Myocyte (in vitro differentiated cells): ENCODE measurements around the gene EXOSC1. TPM values are rescaled to one million over a fixed set of nuclear protein-coding genes. Genes with fewer than 3 reads are reported as not detected.
A peak's percentile ranks its signal among the peaks of the same experiment; 100 is the strongest.
"Not testable (repeated sequence)": the region's sequence is repeated elsewhere in the genome, so short reads cannot be mapped to it uniquely, and the experiment has no call there.

Source experiments
- DNase-seq: peaks from one replicate; pipeline ENCODE4 v3.0.0-alpha.2; 2012; ENCODE audit warnings: low read depth
- total RNA-seq: library from RNA; depleted of rRNA; stranded (reverse); fragments of >200 nt; gene quantifications from 2 replicates; pipeline ENCODE4 v1.2.3, GENCODE V29; 2014

EXOSC1 gene
- total RNA-seq, 1 donor from 2014 or later, result 26.8 TPM

GRCh38 chr10:97459933-97460332 lies 14.1 kb upstream of the EXOSC1 start:
- DNase-seq, result no peak

- DNase-seq, result no peak
Measured at GRCh38 chr10:97459111-97459510, 13.3 kb upstream of the EXOSC1 start.

GRCh38 chr10:97456686-97457065 lies 10.9 kb upstream of the EXOSC1 start:
- no peak for DNase-seq

DNA sequence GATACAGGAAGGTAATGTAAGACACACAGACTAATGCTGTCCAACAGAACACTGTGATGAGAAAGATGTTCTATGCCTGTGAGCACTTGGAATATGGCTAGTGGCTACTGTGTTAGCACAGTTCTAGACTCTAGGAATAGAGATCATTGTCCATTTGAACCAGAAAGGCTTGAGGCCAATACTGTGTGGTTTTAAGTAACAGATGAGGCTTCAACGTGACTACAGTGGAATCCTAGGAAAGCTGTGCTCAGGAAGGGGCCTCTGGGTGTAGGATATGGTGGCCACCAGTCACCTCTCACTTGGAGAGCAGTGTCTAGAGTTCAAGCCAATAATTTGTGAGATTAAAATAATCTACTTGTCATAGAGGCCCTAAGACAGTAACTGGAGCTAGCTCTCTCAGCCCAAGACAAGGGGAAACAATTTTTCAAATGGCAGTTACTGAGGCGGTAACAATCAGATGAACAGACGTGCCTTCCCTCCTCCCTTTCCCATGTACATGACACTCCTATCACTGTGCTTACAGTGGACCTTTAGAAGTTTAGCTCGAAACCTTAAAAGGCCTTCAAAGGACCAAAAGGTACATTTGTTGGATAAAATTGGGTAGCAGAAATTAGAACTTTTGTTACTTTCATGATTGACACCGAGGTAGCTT lies 10.4 kb upstream of the EXOSC1 start:
- DNase-seq, result peak; percentile 33

- peak; percentile 43 for DNase-seq
Measured at GRCh38 chr10:97454330-97455036, 8.7 kb upstream of the EXOSC1 start.

GRCh38 chr10:97452352-97452751 lies 6.5 kb upstream of the EXOSC1 start:
- DNase-seq, result no peak

DNA sequence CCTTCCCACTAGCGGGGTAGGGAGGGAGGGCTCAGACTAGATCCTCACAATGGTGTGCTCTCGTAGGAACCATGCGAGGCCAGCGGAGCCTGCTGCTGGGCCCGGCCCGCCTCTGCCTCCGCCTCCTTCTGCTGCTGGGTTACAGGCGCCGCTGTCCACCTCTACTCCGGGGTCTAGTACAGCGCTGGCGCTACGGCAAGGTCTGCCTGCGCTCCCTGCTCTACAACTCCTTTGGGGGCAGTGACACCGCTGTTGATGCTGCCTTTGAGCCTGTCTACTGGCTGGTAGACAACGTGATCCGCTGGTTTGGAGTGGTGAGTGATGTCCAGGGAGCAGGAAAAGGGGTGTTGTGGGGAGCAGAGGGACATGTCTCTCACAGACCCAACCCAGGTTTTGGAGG lies 5.8 kb upstream of the EXOSC1 start:
- no peak for DNase-seq

DNA sequence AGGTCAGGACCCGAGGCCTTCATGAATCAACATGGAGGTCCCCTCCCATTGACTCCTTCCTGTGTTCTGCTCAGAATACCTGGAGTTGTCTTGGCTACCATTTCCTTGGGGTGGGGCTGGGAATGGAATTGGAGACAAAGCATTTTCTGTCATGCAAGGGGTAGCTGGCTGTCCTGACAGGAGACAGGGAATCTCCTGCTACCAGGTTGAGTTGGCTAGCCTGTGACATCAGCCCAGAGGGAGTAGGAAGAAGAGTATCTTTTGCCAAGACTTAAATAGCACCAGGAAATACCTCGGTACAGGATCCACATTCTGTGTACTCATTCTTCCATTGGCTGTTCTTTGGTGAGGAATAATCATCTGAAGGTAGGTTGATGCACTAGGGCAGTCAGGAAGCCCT lies 5.0 kb upstream of the EXOSC1 start:
- DNase-seq, result no peak

- DNase-seq, result no peak
Measured at GRCh38 chr10:97445357-97445721, 467 bp downstream of the EXOSC1 start.

GRCh38 chr10:97444212-97444611 lies 1.6 kb downstream of the EXOSC1 start:
- no peak for DNase-seq

DNA sequence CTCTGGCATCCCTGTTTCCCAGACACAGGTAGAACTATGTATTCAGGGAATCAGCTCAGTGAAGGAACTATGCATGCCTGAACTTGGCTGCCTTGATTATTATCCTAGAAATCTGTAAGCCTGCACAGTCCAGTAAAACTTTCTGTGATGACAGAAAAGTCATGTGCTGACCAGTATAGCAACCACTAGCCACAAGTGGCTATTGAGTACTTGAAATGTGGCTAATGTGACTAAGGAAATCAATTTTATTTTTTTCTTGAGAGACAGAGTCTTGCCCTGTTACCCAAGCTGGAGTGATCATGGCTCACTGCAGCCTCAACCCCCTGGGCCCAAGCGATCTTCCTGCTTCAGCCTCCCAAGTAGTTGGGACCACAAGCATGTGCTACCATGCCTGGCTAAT lies 3.5 kb downstream of the EXOSC1 start:
- no peak for DNase-seq

- DNase-seq, result no peak
Measured at GRCh38 chr10:97435211-97435610, 10.6 kb downstream of the EXOSC1 start.

DNA sequence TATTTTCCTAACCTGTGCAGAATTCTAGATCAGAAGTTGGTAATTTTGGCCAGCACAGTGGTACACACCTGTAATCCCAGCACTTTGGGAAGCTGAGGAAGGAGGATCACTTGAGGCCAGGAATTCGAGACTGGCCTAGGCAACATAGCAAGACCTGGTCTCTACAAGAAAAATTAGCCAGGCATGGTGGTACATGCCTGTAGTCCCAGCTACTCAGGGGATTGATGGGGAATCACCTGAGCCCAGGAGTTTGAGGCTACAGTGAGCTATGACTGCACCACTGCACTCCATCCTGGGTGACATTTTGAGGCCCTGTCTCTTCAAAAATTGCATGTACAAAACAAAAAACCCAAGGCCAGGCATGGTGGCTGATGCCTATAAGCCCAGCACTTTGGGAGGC lies 11.2 kb downstream of the EXOSC1 start:
- DNase-seq, result no peak

- no peak for DNase-seq
Measured at GRCh38 chr10:97434055-97434454, 11.8 kb downstream of the EXOSC1 start.

GRCh38 chr10:97428572-97428981 lies 17.2 kb downstream of the EXOSC1 start:
- no peak for DNase-seq

- DNase-seq, result peak; percentile 40
Measured at GRCh38 chr10:97427571-97428179, 18.1 kb downstream of the EXOSC1 start.

DNA sequence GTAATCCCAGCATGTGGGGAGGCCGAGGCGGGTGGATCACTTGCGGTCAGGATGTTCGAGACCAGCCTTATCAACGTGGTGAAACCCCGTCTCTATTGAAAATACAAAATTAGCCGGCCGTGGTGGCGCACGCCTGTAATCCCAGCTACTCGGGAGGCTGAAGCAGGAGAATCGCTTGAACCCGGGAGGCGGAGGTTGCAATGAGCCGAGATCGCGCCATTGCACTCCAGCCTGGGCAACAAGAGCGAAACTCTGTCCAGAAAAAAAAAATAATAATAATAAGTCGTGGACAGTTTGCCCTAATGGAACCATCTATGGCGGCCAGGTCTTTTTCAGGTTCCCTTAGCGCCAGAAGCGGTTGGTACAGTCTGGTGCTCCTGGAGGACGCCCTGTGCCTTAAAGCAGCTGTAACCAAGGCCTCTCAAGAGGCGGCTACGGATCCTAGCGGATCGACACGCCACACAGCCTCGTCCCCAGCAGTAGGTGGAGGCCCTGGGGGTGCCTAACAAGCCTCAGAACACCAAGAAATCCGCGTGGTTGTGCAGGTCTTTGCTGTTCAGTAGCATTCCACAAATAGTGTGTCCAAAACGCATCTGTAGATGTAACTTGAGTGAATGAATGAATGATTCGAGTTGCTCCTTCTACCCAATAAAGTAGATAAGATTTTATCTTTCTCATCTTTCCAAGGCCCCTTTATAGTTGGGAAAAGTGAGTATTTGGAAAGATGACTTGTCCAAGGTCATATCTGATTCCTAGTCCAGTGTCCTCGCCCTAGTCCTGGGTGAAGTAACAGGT lies 18.8 kb downstream of the EXOSC1 start:
- peak; percentile 33 for DNase-seq

GRCh38 chr10:97425964-97426775 lies 19.6 kb downstream of the EXOSC1 start, which contains the start of gene PGAM1:
Gene PGAM1, plus strand, starts transcription at chr10:97426191. Its CDS starts 117 bp downstream, at chr10:97426308.
- DNase-seq, result peak; percentile 96

GRCh38 chr10:97423757-97424098 lies 22.1 kb downstream of the EXOSC1 start:
- DNase-seq, result not testable (repeated sequence)

DNA sequence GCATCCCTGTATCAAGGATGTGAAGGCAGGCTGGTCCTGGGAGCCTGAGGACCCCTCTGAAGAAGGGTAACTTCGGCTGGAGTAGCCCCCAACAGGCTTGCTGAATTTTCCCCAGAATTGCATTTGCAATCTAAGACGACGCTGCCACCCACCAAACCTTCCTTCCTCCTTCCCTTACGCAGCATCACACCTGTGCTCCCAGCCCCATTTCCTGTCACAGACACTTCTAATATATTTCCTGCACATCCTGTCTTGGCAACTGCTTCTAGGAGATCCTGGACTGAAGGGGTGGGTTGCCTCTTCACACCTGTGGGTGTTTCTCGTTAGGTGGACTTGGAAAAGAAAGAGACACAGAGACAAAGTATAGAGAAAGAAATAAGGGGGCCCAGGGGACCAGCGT lies 29.2 kb downstream of the EXOSC1 start:
- no peak for DNase-seq

- DNase-seq, result no peak
Measured at GRCh38 chr10:97412891-97413304, 32.9 kb downstream of the EXOSC1 start.
